Stomach (tissue), 9 donors: ENCODE results near the gene CA14. TPM values are rescaled to one million over a fixed set of nuclear protein-coding genes. Genes with fewer than 3 reads are reported as not detected.

Source experiments
- DNase-seq, 2 donors: peaks; one replicate each; pipeline versions ENCODE4 v3.0.0 to v3.0.0-alpha.2; 2013 to 2019
- H3K27ac ChIP-seq, 5 donors: fragments of 200-600 bp in 4 of 5; sonication (generic) in 4 of 5; one replicate each; pipeline ENCODE4 v1.5.1; 2013 to 2019; ENCODE audit warnings: mild to moderate bottlenecking in 1 of 5, moderate library complexity in 1 of 5
- H3K27me3 ChIP-seq, 3 donors: fragments of 200-600 bp; sonication (generic); one replicate each; pipeline ENCODE4 v1.5.1; 2017 to 2019; ENCODE audit warnings: mixed run types in 1 of 3
- H3K36me3 ChIP-seq, 4 donors: fragments of 200-600 bp; sonication (generic); 1 replicate in 3 of 4; 2 replicates in 1 of 4; pipeline ENCODE4 v1.5.1; 2016 to 2019
- H3K4me1 ChIP-seq, 4 donors: fragments of 200-600 bp; sonication (generic); one replicate each; pipeline ENCODE4 v1.5.1; 2016 to 2019
- H3K4me3 ChIP-seq, 4 donors: fragments of 200-600 bp; sonication (generic) in 3 of 4; one replicate each; pipeline ENCODE4 v1.5.1; 2016 to 2019; ENCODE audit warnings: mild to moderate bottlenecking in 1 of 4
- H3K9me3 ChIP-seq, 4 donors: fragments of 200-600 bp; sonication (generic); one replicate each; pipeline ENCODE4 v1.5.1; 2016 to 2019
- CTCF ChIP-seq, 7 experiments: fragments of 450-650 bp in 4 of 7; fragments of 200-600 bp in 3 of 7; sonication (generic) in 3 of 7; IDR thresholded peaks; one replicate each; pipeline ENCODE4 v1.5.1; 2016 to 2019; ENCODE audit warnings: antibody characterized with exemption in 7 of 7, control low read depth in 2 of 7, mild to moderate bottlenecking in 1 of 7
- EP300 ChIP-seq: sonication (generic); formaldehyde crosslinking; IDR thresholded peaks from one replicate; pipeline ENCODE4 v1.6.1; 2017; ENCODE audit warnings: antibody characterized with exemption
- POLR2A ChIP-seq, 4 donors: fragments of 450-650 bp; IDR thresholded peaks; one replicate each; pipeline ENCODE4 v1.6.1; 2016; ENCODE audit warnings: antibody characterized with exemption in 4 of 4, control low read depth in 2 of 4, mild to moderate bottlenecking in 1 of 4, moderate library complexity in 1 of 4
- POLR2AphosphoS5 ChIP-seq, 3 donors: sonication (generic); formaldehyde crosslinking; IDR thresholded peaks; one replicate each; pipeline ENCODE4 v1.6.1; 2016; ENCODE audit warnings: antibody characterized with exemption in 3 of 3
- WGBS, 5 donors: extraction: QIAGEN DNeasy Blood & Tissue Kit in 3 of 5; methylation state at CpG; one replicate each; pipeline versions ENCODE4 v1.1.5 to v1.1.7; 2013 to 2018; 5-methylcytosine and 5-hydroxymethylcytosine counted together
- intact Hi-C: fragments of 100-400 bp; cut with DNase I; formaldehyde crosslinking; loops from one replicate; pipeline ENCODE4 v1.15.1; 2023; ENCODE audit warnings: low total_unique reads
- polyA plus RNA-seq, 3 donors: library from polyadenylated mRNA; stranded (reverse); fragments of 200-250 nt; gene quantifications; one replicate each; pipeline ENCODE4 v1.2.3, GENCODE V29; 2013
- total RNA-seq, 5 donors: library from RNA; depleted of rRNA; stranded (reverse); fragments of >200 nt; gene quantifications; one replicate each; pipeline versions ENCODE4 v1.1.0 to v1.2.3, GENCODE V29; 2014 to 2016
- donor health status: healthy with polysubstance abuse.
- donor health status: Bipolar disorder and iron deficiency.
- donor health status: healthy.

CA14 gene
- total and polyA plus RNA-seq, 8 donors, result 0.68 to 1.4 (median 1.1) TPM; not detected in 4

- Histone ChIP-seq H3K4me1 (peaks cover 21 to 49% (median 36%) of the 10 kb centered on the region in 4 donors), H3K9me3 (no peaks in the 10 kb centered on the region), H3K27me3 (no peaks in the 10 kb centered on the region), H3K4me3 (peak overlapping the region; percentile 50 to 68 (median 56)), H3K36me3 (peaks cover 0 to 33% (median 24%) of the 10 kb centered on the region in 4 donors), H3K27ac (peak overlapping the region; percentile 79 to 95 (median 87))
- WGBS, 5 donors, result 4 to 15% (median 8%) methylated on average over 21 of the region's 21 CpGs
- TF ChIP-seq CTCF (IDR thresholded peaks at IDR 0.05) (no peak), POLR2A (IDR thresholded peaks at IDR 0.05) (no peak), POLR2AphosphoS5 (IDR thresholded peaks at IDR 0.05) (peak in 2 of 3 donors; percentile 0 to 56)
- intact Hi-C loops, result no loop called here
- DNase-seq, result no peak
Observed at GRCh38 chr1:150282558-150282958, 25.0 kb downstream of the CA14 start.

- Histone ChIP-seq H3K36me3 (peaks cover 0 to 40% (median 26%) of the 10 kb centered on the region in 4 donors), H3K4me1 (peaks cover 21 to 49% (median 36%) of the 10 kb centered on the region in 4 donors), H3K27me3 (no peaks in the 10 kb centered on the region), H3K27ac (peak overlapping the region in 4 of 5 donors; percentile 79 to 95 (median 89)), H3K4me3 (peak overlapping the region; percentile 50 to 68 (median 56)), H3K9me3 (no peaks in the 10 kb centered on the region)
- intact Hi-C loops, result no loop called here
- TF ChIP-seq EP300, result no peak
- no peak for TF ChIP-seq POLR2AphosphoS5 (IDR thresholded peaks at IDR 0.05)
- TF ChIP-seq POLR2A (IDR thresholded peaks at IDR 0.05), result no peak
- TF ChIP-seq CTCF (IDR thresholded peaks at IDR 0.05), result no peak
- no peak for DNase-seq
- WGBS, 5 donors, result 81 to 87% (median 85%) methylated on average over 12 of the region's 12 CpGs
Observed at GRCh38 chr1:150283260-150283659, 25.7 kb downstream of the CA14 start.

- no peak for DNase-seq
- Histone ChIP-seq H3K4me3 (no peak overlapping the region), H3K4me1 (peaks cover 5 to 20% (median 15%) of the 10 kb centered on the region in 4 donors), H3K27me3 (no peaks in the 10 kb centered on the region), H3K9me3 (no peaks in the 10 kb centered on the region), H3K36me3 (peaks cover 0 to 40% (median 26%) of the 10 kb centered on the region in 4 donors), H3K27ac (no peak overlapping the region)
- no peak for TF ChIP-seq CTCF (IDR thresholded peaks at IDR 0.05)
- intact Hi-C loops, result no loop called here
- 84 to 96% (median 90%) methylated on average over 1 of the region's 1 CpG for WGBS, 5 donors
Observed at GRCh38 chr1:150288382-150288781, 30.8 kb downstream of the CA14 start.

- peaks cover 0 to 40% (median 26%) of the 10 kb centered on the region in 4 donors for H3K36me3 ChIP-seq
- no peak overlapping the region for H3K4me3 ChIP-seq
- intact Hi-C loops, result no loop called here
- WGBS, 5 donors, result 82 to 91% (median 89%) methylated on average over 4 of the region's 4 CpGs
- no peaks in the 10 kb centered on the region for H3K27me3 ChIP-seq
- TF ChIP-seq POLR2AphosphoS5 (IDR thresholded peaks at IDR 0.05) (no peak), CTCF (IDR thresholded peaks at IDR 0.05) (no peak), POLR2A (IDR thresholded peaks at IDR 0.05) (no peak), EP300 (no peak)
- H3K4me1 ChIP-seq, result peaks cover 5 to 17% (median 13%) of the 10 kb centered on the region in 4 donors
- DNase-seq, result no peak
- H3K9me3 ChIP-seq, result no peaks in the 10 kb centered on the region
- H3K27ac ChIP-seq, result no peak overlapping the region
Observed at GRCh38 chr1:150288822-150289221, 31.2 kb downstream of the CA14 start.
